WTC11 (cell line): ENCODE results near the gene SDR42E2. TPM values are rescaled to one million over a fixed set of nuclear protein-coding genes. Genes with fewer than 3 reads are reported as not detected.
A peak's percentile ranks its signal among the peaks of the same experiment; 100 is the strongest.

Experiments used
- ATAC-seq: fragments of 200-7000 bp; cut with Tn5 transposase; 2 replicates; pipeline ENCODE4 v1.10.0; 2021; ENCODE audit warnings: mild to moderate bottlenecking, moderate library complexity
- CTCF ChIA-PET: fragments of 300-600 bp; sonication (Branson Sonifier 250); formaldehyde crosslinking; loops from one replicate; lab custom pipeline; 2021; ENCODE audit warnings: antibody characterized with exemption; lab: Charles Lee
- POLR2A ChIA-PET: fragments of 350-600 bp; sonication (Branson Sonifier 250); formaldehyde crosslinking; loops from one replicate; lab custom pipeline; 2021; ENCODE audit warnings: antibody characterized with exemption; lab: Charles Lee
- DNase-seq: peaks from one replicate; pipeline ENCODE4 v3.0.0; 2021; ENCODE audit warnings: low spot score
- H3K27ac Mint-ChIP-seq: 2 replicates; pipeline ENCODE4 v1.8.0; 2021; ENCODE audit warnings: mixed read lengths
- H3K27me3 Mint-ChIP-seq: 2 replicates; pipeline ENCODE4 v1.8.0; 2021; ENCODE audit warnings: low read depth, mild to moderate bottlenecking, moderate library complexity, mixed read lengths
- H3K36me3 Mint-ChIP-seq: 2 replicates; pipeline ENCODE4 v1.8.0; 2021; ENCODE audit warnings: mixed read lengths
- H3K4me1 Mint-ChIP-seq: 2 replicates; pipeline ENCODE4 v1.8.0; 2022; ENCODE audit warnings: mixed read lengths
- H3K4me3 Mint-ChIP-seq: 2 replicates; pipeline ENCODE4 v1.8.0; 2021; ENCODE audit warnings: mild to moderate bottlenecking, moderate library complexity, mixed read lengths
- H3K9me3 Mint-ChIP-seq: 2 replicates; pipeline ENCODE4 v1.8.0; 2021; ENCODE audit warnings: mixed read lengths
- ARID4B ChIP-seq: sonication (generic); formaldehyde crosslinking; IDR thresholded peaks from 2 replicates; pipeline ENCODE4 v1.8.0; 2023; ENCODE audit warnings: missing genetic modification reagents, mild to moderate bottlenecking, borderline replicate concordance
- ATF6 ChIP-seq: sonication (generic); formaldehyde crosslinking; IDR thresholded peaks from 2 replicates; pipeline ENCODE4 v1.8.1; 2023; ENCODE audit warnings: mild to moderate bottlenecking, missing genetic modification reagents
- GABPB1 ChIP-seq: sonication (generic); formaldehyde crosslinking; IDR thresholded peaks from 2 replicates; pipeline ENCODE4 v1.8.1; 2023; ENCODE audit warnings: mild to moderate bottlenecking, missing genetic modification reagents
- KAT7 ChIP-seq: sonication (generic); formaldehyde crosslinking; IDR thresholded peaks from 2 replicates; pipeline ENCODE4 v1.8.1; 2023; ENCODE audit warnings: missing genetic modification reagents, mild to moderate bottlenecking, borderline replicate concordance
- NR2C2 ChIP-seq: sonication (generic); formaldehyde crosslinking; IDR thresholded peaks from 2 replicates; pipeline ENCODE4 v1.8.0; 2022; ENCODE audit warnings: mild to moderate bottlenecking, missing genetic modification reagents
- NR3C1 ChIP-seq: sonication (generic); formaldehyde crosslinking; conservative IDR thresholded peaks from 2 replicates; pipeline ENCODE4 v1.8.1; 2023; ENCODE audit warnings: low read depth, mild to moderate bottlenecking, missing genetic modification reagents
- PREB ChIP-seq: sonication (generic); formaldehyde crosslinking; IDR thresholded peaks from 2 replicates; pipeline ENCODE4 v1.8.1; 2022; ENCODE audit warnings: mild to moderate bottlenecking, missing genetic modification reagents, moderate library complexity, borderline replicate concordance
- RELA ChIP-seq: sonication (generic); formaldehyde crosslinking; IDR thresholded peaks from 2 replicates; pipeline ENCODE4 v1.8.1; 2022; ENCODE audit warnings: missing genetic modification reagents, mild to moderate bottlenecking, borderline replicate concordance
- TCF7 ChIP-seq: sonication (generic); formaldehyde crosslinking; IDR thresholded peaks from 2 replicates; pipeline ENCODE4 v1.8.0; 2022; ENCODE audit warnings: mild to moderate bottlenecking, low read depth, missing genetic modification reagents, moderate library complexity
- USF2 ChIP-seq: sonication (generic); formaldehyde crosslinking; IDR thresholded peaks from 2 replicates; pipeline ENCODE4 v1.8.1; 2023; ENCODE audit warnings: mild to moderate bottlenecking, missing genetic modification reagents, moderate library complexity
- ZSCAN18 ChIP-seq: fragments of 250-450 bp; sonication (Bioruptor Pico); IDR thresholded peaks from 2 replicates; pipeline ENCODE4 v2.1.2; 2022; ENCODE audit warnings: mild to moderate bottlenecking, moderate library complexity
- total RNA-seq: library from RNA; stranded (reverse); gene quantifications from 3 replicates; pipeline ENCODE4 v1.2.3, GENCODE V29; 2021

The SDR42E2 gene
- total RNA-seq, 1 experiment from 2014 or later, result 0.13 TPM

- TF ChIP-seq ATF6 (CRISPR knock-in tag) (no peak), ARID4B (CRISPR knock-in tag) (no peak), NR3C1 (CRISPR knock-in tag) (no peak), RELA (CRISPR knock-in tag) (no peak), TCF7 (CRISPR knock-in tag) (no peak), GABPB1 (CRISPR knock-in tag) (no peak), KAT7 (CRISPR knock-in tag) (no peak), PREB (CRISPR knock-in tag) (no peak)
Measured at GRCh38 chr16:22207715-22208360, 45.5 kb downstream of the SDR42E2 start (continued).

GRCh38 chr16:22210285-22210684 lies 48.0 kb downstream of the SDR42E2 start:
- Mint-ChIP-seq H3K4me1 (peaks cover 19% of the 10 kb centered on the region), H3K27ac (no peak overlapping the region)
- POLR2A ChIA-PET, result interaction anchor here (0.9 kb wide), 1 partner anchor 10 kb away, joined by 3 read pairs; no protein-coding TSS in a partner anchor

GRCh38 chr16:22210854-22211253 lies 48.5 kb downstream of the SDR42E2 start:
- H3K9me3 Mint-ChIP-seq, result peaks cover 20% of the 10 kb centered on the region
- ChIA-PET CTCF (interaction anchor here (1.2 kb wide), 1 partner anchor 90 kb away, joined by 3 read pairs; no protein-coding TSS in a partner anchor), POLR2A (interaction anchor here (0.9 kb wide), 1 partner anchor 10 kb away, joined by 3 read pairs; no protein-coding TSS in a partner anchor)
- H3K27ac Mint-ChIP-seq, result no peak overlapping the region
- no peak for DNase-seq
- peak; percentile 65; the same call in 1 of the 2 replicates for TF ChIP-seq USF2 (CRISPR knock-in tag)
- TF ChIP-seq ZSCAN18 (CRISPR knock-in tag), result no peak
- no peak for ATAC-seq
- peaks cover 14% of the 10 kb centered on the region for H3K4me1 Mint-ChIP-seq
- H3K27me3 Mint-ChIP-seq, result no peaks in the 10 kb centered on the region
- H3K36me3 Mint-ChIP-seq, result peaks cover 43% of the 10 kb centered on the region
- no peak overlapping the region for H3K4me3 Mint-ChIP-seq

More at GRCh38 chr16:22210285-22210684, 48.0 kb downstream of the SDR42E2 start:
- no peaks in the 10 kb centered on the region for H3K27me3 Mint-ChIP-seq
- CTCF ChIA-PET, result interaction anchor here (1.2 kb wide), 1 partner anchor 90 kb away, joined by 3 read pairs; no protein-coding TSS in a partner anchor
- DNase-seq (no peak), ATAC-seq (no peak)
- peaks cover 43% of the 10 kb centered on the region for H3K36me3 Mint-ChIP-seq
- H3K4me3 Mint-ChIP-seq, result no peak overlapping the region
- TF ChIP-seq NR2C2 (CRISPR knock-in tag), result no peak
- H3K9me3 Mint-ChIP-seq, result peaks cover 20% of the 10 kb centered on the region
